Pancreas (tissue), 10 donors: ENCODE results near the gene CDK14. TPM values are rescaled to one million over a fixed set of nuclear protein-coding genes. Genes with fewer than 3 reads are reported as not detected.
A peak's percentile ranks its signal among the peaks of the same experiment; 100 is the strongest.

Experiments used
- ATAC-seq, 4 donors: fragments of 200-7000 bp; cut with Tn5 transposase; one replicate each; pipeline versions ENCODE4 v1.8.0 to v1.9.1; 2020; ENCODE audit warnings: mild to moderate bottlenecking in 4 of 4, moderate library complexity in 4 of 4
- DNase-seq, 6 donors: peaks; one replicate each; pipeline ENCODE4 v3.0.0-alpha.2; 2020
- FAIRE-seq: peaks from 2 replicates; lab custom pipeline; 2012; peaks lifted over from hg19 to GRCh38; lab: Jason Lieb, UNC
- H3K27ac ChIP-seq, 4 donors: fragments of 200-600 bp; sonication (generic); 1 replicate in 3 of 4; 2 replicates in 1 of 4; pipeline versions ENCODE4 v1.5.0 to v1.8.0; 2020
- H3K27me3 ChIP-seq, 4 donors: fragments of 200-600 bp; one replicate each; pipeline ENCODE4 v1.8.0; 2021
- H3K36me3 ChIP-seq, 3 donors: fragments of 200-600 bp; sonication (generic) in 1 of 3; one replicate each; pipeline versions ENCODE4 v1.5.0 to v1.8.0; 2020 to 2021
- H3K4me1 ChIP-seq, 3 donors: fragments of 200-600 bp; one replicate each; pipeline ENCODE4 v1.8.0; 2021
- H3K4me3 ChIP-seq, 4 donors: fragments of 200-600 bp; sonication (generic) in 2 of 4; one replicate each; pipeline versions ENCODE4 v1.5.0 to v1.8.0; 2020 to 2021
- H3K9me3 ChIP-seq, 4 donors: fragments of 200-600 bp; one replicate each; pipeline ENCODE4 v1.8.0; 2021
- CTCF ChIP-seq, 4 donors: fragments of 200-600 bp; sonication (generic) in 3 of 4; IDR thresholded peaks; one replicate each; pipeline versions ENCODE4 v1.5.0 to v1.8.0; 2021; ENCODE audit warnings: antibody characterized with exemption in 4 of 4
- WGBS, 2 donors: extraction: QIAGEN DNeasy Blood & Tissue Kit; methylation state at CpG; one replicate each; pipeline ENCODE4 v1.1.7; 2013; 5-methylcytosine and 5-hydroxymethylcytosine counted together
- intact Hi-C, 3 donors: fragments of 100-400 bp; cut with DNase I; formaldehyde crosslinking; loops; one replicate each; pipeline versions ENCODE4 v1.11.1 to v1.14.2; 2022
- polyA plus RNA-seq, 2 donors: library from polyadenylated mRNA; stranded (reverse); fragments of 200-250 nt; gene quantifications; one replicate each; pipeline ENCODE4 v1.2.3, GENCODE V29; 2013
- total RNA-seq, 6 donors: library from RNA; stranded (reverse); fragmentation: NEBNext Ultra II Directional in 4 of 6; extraction: Animal tissue kit (Norgen Biotek cat#: 25700) in 4 of 6; gene quantifications; one replicate each; pipeline versions ENCODE4 v1.2.1 to v1.2.4, GENCODE V29; 2021 to 2023
- donor health status: healthy with polysubstance abuse.
- donor health status: DM: no; HTN: no; CAD: no; lungs with moderate emphysema.
- donor health status: DM: no; HTN: no; CAD: no.
- donor health status: control.
- donor health status: control.
- donor health status: Bipolar disorder and iron deficiency.
- donor health status: DM: yes; HTN: yes; CAD: no.
- donor health status: DM: no; HTN: no; CAD: no.
- donor health status: DM: no; HTN: no; CAD: no.
- donor health status: DM: yes; HTN: yes; CAD: no.

The CDK14 gene
- total and polyA plus RNA-seq, 8 donors: 4.5 to 48.3 (median 24.7) TPM

GRCh38 chr7:90951229-90951628 is 355.1 kb downstream of the CDK14 start:
- H3K27ac ChIP-seq: no peak overlapping the region
- no peak for DNase-seq
- no peak for FAIRE-seq
- H3K9me3 ChIP-seq: no peaks in the 10 kb centered on the region
- ATAC-seq: no peak
- H3K4me3 ChIP-seq: no peak overlapping the region
- no peak for TF ChIP-seq CTCF (IDR thresholded peaks at IDR 0.05)
- peaks cover 6 to 11% (median 9%) of the 10 kb centered on the region in 3 donors for H3K4me1 ChIP-seq
- 32 to 38% methylated on average over 1 of the region's 1 CpG for WGBS, 2 donors
- H3K36me3 ChIP-seq: no peaks in the 10 kb centered on the region
- H3K27me3 ChIP-seq: no peaks in the 10 kb centered on the region
- intact Hi-C loops: no loop called here

- H3K27ac ChIP-seq: no peak overlapping the region
- H3K4me3 ChIP-seq: no peak overlapping the region
- no peaks in the 10 kb centered on the region for H3K9me3 ChIP-seq
- no peak for DNase-seq
- 80 to 83% methylated on average over 7 of the region's 7 CpGs for WGBS, 2 donors
- no peaks in the 10 kb centered on the region for H3K36me3 ChIP-seq
- peaks cover 6 to 11% (median 9%) of the 10 kb centered on the region in 3 donors for H3K4me1 ChIP-seq
- no peaks in the 10 kb centered on the region for H3K27me3 ChIP-seq
- ATAC-seq: peak in 1 of 4 donors; percentile 56
- no peak for TF ChIP-seq CTCF (IDR thresholded peaks at IDR 0.05)
- intact Hi-C loops: no loop called here
- FAIRE-seq: no peak
Measured at GRCh38 chr7:90951986-90952954, 356.1 kb downstream of the CDK14 start.

DNA sequence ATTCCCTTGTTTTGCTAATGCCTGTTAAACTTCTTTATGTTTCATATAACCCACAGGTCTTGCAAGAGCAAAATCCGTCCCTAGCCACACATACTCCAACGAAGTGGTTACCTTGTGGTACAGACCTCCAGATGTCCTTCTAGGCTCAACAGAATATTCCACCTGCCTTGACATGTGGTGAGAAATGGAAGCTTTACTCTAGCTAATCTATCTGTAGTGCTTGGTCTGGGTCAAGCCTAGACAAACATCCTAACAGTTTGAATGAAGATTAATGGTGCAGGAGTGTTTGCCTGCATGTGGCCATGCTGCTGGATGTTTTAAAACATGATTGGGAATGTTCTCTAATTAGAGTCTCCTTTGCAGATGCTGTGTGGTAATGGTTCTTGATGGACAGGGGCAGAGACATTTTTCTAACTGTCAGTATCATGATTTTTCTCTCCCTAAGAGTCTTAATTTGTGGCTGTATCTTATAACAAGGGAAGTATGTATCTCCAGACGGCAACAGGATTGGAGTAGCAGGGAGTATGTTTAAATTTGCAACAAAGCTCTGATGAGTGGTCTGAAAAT is 359.6 kb downstream of the CDK14 start:
- no peak for TF ChIP-seq CTCF (IDR thresholded peaks at IDR 0.05)
- H3K4me1 ChIP-seq: peaks cover 6 to 13% (median 8%) of the 10 kb centered on the region in 3 donors
- no peaks in the 10 kb centered on the region for H3K27me3 ChIP-seq
- no peak for FAIRE-seq
- no peaks in the 10 kb centered on the region for H3K9me3 ChIP-seq
- H3K27ac ChIP-seq: no peak overlapping the region
- H3K4me3 ChIP-seq: no peak overlapping the region
- 63 to 65% methylated on average over 3 of the region's 3 CpGs for WGBS, 2 donors
- intact Hi-C loops: no loop called here
- no peak for DNase-seq
- H3K36me3 ChIP-seq: no peaks in the 10 kb centered on the region
- ATAC-seq: peak in 3 of 4 donors; percentile 48 to 79 (median 64)

- FAIRE-seq (no peak), ATAC-seq (no peak), DNase-seq (no peak)
- 81 to 82% methylated on average over 5 of the region's 5 CpGs for WGBS, 2 donors
- no peak overlapping the region for H3K27ac ChIP-seq
- H3K9me3 ChIP-seq: no peaks in the 10 kb centered on the region
- peaks cover 5 to 10% (median 6%) of the 10 kb centered on the region in 3 donors for H3K4me1 ChIP-seq
- H3K27me3 ChIP-seq: no peaks in the 10 kb centered on the region
- intact Hi-C loops: no loop called here
- H3K4me3 ChIP-seq: no peak overlapping the region
- TF ChIP-seq CTCF (IDR thresholded peaks at IDR 0.05): no peak
- H3K36me3 ChIP-seq: no peaks in the 10 kb centered on the region
Measured at GRCh38 chr7:90957883-90958282, 361.8 kb downstream of the CDK14 start.
